NCI-H748 (cell line): Measurements from ENCODE around the gene MAP3K3.

Source experiments
- DNase-seq: peaks from one replicate; lab custom pipeline; 2025; ENCODE audit not compliant: unreplicated experiment; lab: John Stamatoyannopoulos, UW

MAP3K3 gene

DNA sequence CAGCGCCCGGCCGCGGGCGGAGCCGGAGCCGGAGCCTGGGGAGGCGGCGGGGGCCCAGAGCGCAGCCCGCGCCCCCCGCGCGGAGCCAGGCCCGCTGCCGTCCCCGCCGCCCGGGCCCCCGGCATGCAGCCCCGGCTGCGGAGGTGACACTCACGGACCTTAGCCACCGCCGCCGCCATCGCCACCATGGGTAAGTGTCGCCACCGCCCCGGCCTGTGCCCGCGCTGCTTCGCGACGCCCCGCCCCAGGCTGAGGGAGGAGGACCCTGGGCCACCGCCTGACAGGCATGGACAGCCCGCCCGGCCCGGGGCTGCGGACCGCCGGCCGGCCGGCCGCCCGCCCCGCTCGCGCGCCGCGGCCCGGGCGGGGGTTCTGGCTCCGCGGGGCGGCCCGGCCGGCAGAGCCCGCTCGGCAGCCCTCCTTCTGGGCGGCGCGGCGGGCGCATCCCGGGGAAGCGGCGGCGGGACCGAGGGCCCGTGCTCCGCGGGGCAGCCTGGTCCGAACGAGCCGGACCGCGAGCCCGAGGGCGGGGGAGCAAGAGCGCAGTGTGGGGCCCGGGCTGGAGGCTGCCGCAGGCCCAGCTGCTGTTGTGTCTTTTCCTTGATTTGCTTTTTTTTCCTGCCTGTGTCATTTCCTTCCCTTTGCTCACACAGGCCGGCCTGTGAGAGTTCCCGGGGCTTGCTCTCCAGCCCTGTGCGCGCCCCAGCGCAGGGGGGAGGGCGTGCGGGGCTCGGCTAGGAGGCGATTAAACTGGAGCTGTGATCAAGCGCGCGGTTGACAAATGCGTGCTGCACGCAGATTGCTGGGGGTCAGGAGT, 565 bp downstream of the MAP3K3 start:
- peak; percentile 68 for DNase-seq

DNA sequence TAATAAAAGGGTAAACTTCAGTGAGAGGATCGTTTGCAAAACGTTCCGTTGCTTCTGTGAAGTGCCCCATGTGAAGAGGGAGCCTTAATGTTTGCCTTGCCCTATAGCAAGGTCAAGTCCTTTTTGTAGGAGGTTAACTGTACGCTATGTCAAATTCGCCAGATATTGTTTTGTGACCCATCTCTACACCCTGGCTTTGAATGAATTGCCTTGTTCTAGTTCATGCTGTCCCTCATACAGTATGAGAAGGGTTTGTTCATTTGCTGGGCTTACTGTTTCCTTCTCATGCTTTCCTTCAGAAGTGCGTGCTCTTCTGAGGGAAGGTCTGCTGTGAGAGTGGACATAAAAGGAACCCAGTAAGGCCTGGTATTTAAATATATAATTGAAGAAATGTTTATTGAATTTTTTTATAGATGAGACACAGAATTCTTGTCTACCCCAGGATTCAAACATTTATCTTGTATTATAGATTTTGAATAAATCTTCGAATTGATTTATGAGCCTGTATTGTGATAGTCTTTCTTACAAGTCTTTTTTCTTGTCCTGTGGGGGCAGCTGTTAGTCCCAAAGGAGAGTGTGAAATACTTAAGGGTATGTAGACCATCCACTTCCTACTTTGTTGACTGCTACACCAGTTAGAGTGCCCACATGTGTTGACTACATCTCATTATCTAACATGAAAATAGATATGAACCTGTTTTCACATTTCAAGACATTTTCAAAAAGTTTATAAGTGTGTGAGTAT, 1.7 kb downstream of the MAP3K3 start:
- DNase-seq = no peak

DNA sequence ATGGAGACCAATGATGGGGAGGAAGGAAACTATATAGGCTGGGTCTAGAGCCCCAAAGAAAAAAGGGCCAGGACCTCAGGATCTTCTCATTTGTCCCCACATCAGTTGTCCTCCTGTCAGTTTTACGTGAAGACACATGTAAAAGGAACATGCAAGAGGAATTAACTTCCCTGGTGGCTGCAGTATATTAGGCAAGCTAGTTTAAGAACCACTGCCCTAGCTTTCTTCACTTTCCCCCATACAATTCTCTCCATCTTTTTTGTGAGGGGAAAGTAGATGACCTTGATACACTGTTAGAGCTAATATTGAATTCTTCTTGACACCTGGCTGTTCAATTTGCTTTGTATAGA, 2.3 kb downstream of the MAP3K3 start:
- no peak for DNase-seq

DNA sequence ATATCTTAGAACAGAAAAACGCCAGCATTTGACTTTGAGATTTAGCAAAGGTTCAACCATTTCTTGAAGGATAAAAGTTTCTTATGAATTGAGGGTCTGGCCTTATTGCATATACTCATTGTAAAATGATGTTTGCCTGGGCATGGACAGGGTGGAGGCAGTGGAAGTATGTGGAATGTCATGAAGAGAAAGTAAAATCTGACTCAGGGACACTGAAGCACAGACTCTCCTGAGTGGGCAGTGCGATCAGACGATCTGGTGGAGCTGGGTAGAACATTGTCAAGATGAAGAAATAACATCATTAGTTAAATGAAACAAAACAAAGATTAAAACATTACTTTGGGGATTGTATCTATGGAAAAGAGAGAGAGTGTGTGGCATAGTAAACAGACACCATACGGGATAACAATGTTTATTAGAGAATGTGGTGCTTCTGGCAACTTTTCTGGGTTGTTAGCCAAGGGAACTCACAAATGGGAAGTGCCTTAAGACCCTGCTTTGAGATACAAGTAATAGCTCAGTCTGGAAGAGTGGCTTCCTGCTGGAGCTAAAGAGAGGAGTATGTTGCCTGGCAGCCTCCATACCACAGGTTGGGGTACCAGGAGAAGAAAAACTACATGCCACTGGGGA, 4.4 kb downstream of the MAP3K3 start:
- DNase-seq = no peak

GRCh38 chr17:63629627-63630026, 7.4 kb downstream of the MAP3K3 start:
- DNase-seq = no peak

DNA sequence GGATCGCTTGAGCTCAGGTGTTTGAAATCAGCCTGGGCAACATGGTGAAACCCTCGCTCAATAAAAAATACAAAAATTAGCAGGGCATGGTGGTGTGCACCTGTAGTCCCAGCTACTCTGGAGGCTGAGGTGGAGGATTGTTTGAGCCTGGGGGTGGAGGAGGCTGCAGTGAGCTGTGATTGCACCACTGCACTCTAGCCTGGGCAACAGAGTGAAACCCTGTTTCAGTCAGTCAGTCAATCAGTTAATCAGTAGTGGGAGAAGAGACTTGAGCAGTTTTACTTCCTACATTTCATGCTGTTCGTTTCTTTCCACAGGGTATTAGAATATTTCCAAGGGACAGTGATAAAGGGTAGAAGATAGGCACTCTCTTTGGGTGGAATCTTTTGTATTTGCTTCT, 8.8 kb downstream of the MAP3K3 start:
- DNase-seq = no peak

- no peak for DNase-seq
These were observed 9.4 kb downstream of the MAP3K3 start for GRCh38 chr17:63631626-63632025.

- no peak for DNase-seq
These were observed 11.5 kb downstream of the MAP3K3 start for GRCh38 chr17:63633742-63634141.

DNA sequence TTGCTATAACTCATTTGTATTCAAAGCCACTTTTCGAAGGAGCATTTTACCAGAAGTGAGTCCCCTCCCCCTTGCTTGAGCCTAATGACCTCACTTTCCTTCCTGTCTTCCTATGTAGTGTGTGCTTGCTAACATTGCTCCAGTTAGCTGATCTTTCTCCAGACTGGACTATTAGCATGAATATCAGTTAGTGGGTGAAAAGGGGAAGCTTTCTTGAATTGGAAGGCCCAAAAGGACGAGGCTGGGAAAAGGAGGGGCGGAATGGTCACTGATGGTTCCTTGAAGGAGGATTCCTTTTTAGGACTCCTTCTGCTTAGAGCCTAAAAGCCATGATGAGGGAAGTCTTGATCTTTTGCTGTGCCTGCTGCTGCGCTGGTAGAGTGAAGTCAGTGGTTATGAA, 11.9 kb downstream of the MAP3K3 start:
- no peak for DNase-seq

DNA sequence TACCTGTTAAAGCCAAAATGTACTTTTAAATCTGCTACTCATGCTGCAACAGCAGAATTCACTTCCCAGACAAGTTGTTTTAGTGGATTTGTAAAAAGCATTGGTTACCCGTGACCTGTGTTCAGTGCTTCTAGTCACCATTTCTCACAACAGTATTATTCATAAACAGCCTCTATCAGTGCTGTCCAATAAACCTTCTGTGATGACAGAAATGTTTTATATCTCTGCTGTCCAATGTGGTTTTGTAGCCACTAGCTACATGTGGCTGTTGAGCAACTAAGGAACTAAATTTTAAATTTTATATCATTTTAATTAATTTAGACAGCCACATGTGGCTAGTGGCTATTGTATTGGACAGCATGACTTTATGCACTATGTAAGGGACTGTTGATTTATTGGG, 12.6 kb downstream of the MAP3K3 start:
- no peak for DNase-seq

DNA sequence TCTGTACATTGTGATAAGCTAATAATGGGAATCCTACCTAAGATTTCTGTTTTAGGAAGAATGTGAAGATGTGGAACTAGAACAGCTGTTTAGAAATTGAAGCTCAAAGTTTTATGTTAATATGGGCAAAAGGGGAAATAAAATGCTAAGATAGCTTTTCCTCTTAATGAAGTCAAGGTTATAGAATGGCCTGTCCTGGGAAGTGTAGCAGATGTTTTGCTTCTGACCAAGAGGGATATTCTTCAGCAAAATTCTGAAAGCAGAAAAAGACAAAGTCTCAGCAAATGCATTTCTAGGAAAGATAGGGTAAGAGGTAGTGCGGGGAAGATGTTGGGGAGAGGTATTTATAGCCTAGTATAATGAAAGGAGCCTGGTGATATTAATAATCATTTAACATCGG, 13.1 kb downstream of the MAP3K3 start:
- no peak for DNase-seq

DNA sequence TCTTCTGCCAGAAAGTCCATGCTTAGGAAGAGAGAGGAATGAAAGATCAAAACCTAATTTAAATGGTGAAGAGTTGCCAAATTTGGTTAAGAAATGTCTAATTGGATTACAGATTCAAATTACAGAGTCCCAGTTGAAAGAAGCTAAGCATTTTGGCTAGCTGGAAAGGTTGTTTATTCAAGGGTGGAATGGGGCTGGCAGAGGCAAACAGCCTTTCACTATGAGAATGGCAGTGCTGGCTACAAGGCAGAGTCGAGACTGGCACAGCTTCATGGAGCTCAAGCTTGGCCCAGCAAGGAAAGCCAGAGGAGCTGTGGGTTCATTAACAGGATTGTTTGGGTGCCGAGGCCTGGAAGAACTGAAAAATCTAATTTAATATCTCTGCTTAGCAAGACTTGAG, 13.6 kb downstream of the MAP3K3 start:
- no peak for DNase-seq

DNA sequence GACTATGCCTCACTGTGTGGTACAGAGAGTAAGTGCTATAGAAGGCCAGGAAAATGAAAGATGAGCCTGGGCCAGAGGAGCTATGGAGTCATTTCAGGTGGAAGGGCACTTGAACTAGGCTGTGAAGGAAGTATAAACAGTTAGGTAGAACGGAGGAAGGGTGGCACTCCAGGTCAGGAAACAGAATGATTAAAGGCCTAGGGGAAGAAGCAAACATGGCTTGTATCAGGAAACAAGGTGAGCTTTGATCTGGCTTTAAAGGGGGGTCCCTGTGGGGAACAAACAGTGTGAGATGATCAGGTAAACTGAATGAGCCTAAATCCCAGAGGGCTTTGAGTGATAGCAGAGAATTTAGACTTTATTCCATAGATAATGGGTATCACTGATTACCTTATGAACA, 16.9 kb downstream of the MAP3K3 start:
- DNase-seq = no peak

DNA sequence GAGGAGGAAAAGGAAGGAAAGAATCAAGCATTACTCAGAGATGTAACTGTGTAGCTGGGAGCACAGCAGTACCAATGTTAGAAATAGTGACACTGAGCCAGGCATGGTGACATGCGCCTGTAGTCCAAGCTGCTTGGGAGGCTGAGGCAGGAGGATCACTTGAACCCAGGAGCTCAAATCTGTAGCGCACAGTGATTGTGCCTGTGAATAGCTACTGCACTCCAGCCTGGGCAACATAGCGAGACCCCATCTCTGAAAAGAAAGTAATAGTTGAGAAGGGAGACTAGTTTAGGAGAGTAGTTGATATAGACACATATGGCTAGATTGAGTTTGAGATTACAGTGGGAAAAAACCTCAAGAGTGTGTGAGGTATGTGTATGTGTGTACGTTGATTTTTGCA, 17.8 kb downstream of the MAP3K3 start:
- no peak for DNase-seq

DNA sequence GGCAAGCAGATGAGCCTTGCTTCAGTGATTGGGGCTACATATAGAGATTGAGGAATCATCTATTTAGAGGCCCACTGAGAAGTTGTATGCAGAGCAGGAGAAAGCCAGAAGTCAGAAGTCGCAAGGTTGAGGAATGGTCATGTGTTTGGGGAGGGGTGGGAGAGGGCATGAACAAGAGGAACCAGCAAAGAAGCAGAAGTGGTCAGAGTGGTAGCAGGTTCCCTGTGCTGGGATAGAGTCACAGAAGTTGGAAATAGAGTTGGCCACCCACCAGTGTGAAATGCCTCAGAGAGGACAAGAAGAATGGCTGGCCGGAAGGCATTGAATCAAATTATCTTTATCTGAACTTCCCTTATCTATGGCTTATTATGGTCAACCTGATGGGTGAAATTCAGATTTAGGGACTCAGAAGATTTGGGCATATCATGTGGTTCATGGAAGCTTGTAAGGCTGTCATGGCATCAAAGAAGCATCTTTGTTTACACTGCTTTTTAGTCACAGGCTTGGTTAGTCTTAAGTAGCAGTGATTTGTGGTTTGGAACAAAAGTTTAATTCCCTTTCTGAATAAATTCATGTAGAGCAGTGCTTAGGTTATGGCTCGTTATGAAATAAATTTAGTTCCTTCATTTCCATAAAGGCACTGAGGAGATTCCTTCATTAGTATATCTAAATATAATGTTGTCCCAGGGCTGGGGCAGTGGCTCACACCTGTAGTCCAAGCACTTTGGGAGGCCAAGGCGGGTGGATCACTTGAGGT, 19.7 kb downstream of the MAP3K3 start:
- no peak for DNase-seq

- DNase-seq = no peak
These were observed 22.6 kb downstream of the MAP3K3 start for GRCh38 chr17:63644846-63645245.

DNA sequence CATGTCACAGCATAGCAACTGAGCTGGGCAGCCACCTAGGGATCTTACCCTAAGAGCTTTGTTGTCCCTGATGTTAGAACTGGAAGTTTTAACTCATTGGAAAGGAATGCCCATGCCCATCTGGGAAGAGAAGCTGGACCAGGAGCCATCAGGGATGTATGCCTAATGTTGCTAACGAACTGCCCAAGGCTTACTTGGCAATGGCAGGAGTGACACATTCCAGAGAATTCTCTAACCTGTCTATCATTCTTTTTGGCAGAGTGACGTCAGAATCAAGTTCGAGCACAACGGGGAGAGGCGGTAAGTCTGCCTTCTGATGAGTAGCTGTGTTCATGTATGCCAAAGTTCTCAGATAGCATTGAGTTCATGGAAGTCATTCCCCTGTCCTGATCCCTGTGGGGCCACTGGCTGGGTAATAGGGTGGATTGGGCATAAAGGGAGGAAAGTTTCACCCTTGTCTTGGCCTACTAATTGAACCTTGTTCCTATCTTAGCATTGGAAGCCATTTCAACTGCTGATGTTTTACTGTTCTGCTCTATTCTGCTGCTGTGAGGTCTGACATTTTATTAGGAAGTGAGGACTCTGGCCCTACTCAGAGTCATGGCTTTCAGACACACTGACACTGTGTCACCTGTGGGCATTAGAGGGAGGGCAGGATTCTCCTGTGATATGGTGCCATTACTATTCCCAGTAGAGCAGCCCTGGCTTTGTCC, 23.7 kb downstream of the MAP3K3 start:
- DNase-seq = no peak

DNA sequence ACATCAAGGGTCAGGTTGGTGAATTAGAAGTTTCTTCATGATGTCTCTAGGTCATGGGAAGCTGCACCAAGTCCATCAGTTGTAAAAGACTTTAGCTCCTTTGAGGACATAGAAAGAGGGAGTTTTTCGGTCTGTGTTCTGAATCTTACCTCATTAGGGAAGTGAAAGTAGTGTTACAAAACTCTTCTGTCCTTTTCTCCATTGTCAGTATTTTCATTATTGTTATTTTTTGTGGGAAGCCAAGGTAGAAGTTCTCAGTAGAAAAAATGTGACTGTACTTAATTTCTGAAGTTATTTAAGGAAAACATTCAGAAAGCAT, 24.2 kb downstream of the MAP3K3 start:
- DNase-seq = no peak

DNA sequence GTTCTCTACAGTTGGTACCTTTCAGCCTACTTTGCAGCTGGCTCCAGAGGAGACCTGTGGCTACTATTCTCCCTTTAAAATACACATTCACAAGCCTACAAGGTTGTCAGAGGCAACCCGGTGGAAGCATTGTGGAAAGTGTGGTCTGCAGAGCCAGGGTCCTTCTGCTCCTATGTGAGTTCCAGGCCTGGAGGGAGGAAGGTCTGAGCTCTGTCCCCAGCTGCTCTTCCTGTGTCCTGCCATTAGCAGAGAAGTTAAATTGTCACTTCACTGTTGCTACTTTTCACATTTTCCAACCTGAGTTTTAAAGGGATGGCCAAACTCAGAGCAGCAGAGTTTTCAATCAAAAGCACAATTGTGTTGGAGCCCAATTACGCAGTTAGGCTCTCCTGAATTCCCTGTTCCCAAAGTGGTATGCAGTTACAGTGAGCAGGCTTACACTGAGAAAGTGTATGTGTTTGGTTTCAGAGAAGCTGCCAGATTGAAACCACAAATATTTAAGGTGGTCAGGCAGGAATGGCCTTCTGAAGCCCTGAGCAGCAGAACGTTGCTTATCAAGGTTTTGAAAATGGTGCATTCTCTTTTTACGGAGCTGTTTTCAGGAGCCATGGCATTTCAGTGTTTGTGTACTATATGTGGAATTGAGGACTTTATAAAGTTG, 25.0 kb downstream of the MAP3K3 start:
- no peak for DNase-seq

DNA sequence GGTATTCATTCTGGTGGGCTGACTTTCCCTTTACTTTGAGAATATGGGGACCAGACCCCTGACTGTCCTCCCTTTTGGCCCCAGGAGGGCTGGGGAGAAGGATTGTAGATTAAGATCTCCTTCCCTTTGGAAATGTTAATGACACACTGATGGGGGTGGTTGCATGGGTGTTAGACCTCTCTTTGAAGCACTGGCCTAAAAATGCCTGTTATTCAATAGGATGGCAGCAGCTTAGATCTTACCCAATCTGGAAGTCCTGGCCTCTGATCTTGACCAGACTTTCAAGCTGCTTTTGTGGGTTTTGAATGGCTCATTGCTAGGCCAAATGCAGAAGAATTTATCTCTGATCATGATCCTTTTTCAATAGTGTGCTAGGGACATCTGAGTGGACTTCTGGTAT, 25.7 kb downstream of the MAP3K3 start:
- DNase-seq = no peak

GRCh38 chr17:63649813-63650212, 27.6 kb downstream of the MAP3K3 start:
- DNase-seq = no peak
